Stimulated activated CD8-positive, alpha-beta memory T cell treated with anti-CD3 and anti-CD28 coated beads, Interleukin-15, amount 100 ng/mL, for 24 hours (primary cell): ENCODE data around the gene NDUFS6.
"Not testable (repeated sequence)": the region's sequence is repeated elsewhere in the genome, so short reads cannot be mapped to it uniquely, and the experiment has no call there.

Experiments
- DNase-seq: peaks from one replicate; pipeline ENCODE4 v3.0.0-alpha.2; 2020; ENCODE audit warnings: low read depth

The NDUFS6 gene

GRCh38 chr5:1834022-1834551 lies 32.9 kb downstream of the NDUFS6 start:
- DNase-seq: no peak

GRCh38 chr5:1834721-1835429 lies 33.7 kb downstream of the NDUFS6 start:
- no peak for DNase-seq

DNA sequence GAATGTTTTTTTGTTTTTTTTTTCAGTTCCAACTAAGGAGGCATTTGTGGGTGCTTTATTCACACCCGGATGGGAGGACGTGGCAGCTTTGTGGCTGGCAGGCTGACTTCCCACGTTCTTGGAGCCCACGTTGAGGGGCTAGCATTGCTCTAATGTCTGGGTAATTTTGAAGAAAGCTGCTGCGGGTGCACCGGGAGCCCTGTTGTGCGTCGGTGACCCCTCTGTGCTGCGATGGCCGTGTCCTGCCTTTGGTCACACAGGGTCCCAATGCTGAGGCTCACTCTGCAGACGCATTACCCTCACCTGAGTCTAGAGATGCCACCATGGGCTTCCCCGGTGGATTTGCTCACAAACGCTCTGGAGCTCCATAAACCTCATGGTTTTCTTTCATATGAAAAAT lies 34.2 kb downstream of the NDUFS6 start:
- DNase-seq: no peak

DNA sequence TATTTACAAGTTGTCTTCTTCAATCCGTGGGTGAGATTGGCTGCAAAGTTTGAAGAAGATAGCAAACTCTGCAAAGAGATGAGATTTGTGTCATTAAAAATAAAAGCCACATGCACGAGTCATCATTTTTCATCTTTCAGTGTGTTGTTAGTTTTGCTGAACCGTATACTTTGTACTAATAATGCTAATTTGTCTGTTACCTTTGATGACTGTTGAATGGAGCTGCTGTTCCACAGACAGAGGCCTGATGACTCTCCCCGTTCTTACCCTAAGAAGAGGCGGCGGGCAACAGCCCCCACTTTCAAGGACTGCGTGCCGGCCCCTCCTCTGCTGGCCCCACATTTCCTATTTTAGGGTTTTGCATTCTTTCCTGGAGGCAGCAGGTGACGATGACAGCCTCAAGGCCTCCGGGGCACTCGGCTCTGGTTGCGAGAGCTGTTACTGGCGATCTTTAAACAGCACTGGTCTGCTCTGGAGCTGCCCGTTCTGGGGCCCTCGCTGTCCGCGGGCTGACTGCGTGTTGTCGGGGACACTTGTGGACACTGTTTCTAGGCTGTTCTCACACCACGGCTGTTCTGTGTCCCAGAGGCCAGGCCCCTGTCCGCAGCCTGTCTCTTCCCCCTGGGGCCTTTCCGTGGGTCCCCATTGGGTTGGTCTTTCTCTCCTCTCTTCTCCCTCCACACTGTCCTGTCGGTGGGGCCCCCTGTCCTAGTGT lies 35.1 kb downstream of the NDUFS6 start:
- DNase-seq: no peak

GRCh38 chr5:1836891-1837880 lies 36.0 kb downstream of the NDUFS6 start:
- DNase-seq: no peak

DNA sequence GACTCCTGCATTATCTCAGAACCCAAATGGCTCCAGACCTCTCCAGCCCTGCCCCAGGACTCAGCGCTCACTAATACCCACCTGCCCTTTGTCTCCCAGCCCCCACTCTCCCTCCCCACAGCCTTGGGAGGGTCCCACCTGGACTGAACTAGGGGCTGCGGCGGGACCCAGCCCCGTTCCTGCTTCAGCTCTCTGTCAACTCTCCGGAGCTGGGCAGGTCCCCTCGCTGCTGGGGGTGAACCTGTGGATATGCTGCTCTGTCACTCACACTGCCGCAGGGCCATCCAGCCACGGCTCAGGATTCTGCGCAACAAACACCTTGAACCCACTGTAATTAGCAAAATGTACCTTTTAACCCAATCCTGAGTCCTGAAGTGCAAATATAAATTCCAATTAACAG lies 36.8 kb downstream of the NDUFS6 start:
- no peak for DNase-seq

DNA sequence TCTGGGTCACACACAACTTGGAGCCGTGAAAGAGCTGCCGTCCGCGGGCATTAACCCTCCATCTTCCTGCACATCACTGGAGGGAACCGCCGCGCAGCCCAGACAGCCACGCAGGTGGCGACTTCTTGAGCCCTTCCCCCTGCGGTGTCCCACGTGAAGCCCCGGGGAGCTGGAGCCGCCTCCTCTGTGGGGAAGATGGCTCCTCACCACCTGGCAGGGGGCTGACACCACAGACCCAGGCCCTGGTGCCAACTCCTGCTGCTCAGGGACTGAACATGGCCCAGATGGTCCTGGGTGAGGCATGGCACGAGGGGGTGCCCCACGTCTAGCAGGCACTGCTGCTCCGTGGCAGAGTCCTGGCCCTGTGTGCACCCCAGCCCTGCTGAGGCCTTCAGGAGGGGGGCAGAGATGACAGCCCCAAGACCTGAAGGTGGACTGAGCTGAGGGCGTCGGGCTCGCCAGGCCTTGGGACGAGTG lies 38.9 kb downstream of the NDUFS6 start:
- no peak for DNase-seq

DNA sequence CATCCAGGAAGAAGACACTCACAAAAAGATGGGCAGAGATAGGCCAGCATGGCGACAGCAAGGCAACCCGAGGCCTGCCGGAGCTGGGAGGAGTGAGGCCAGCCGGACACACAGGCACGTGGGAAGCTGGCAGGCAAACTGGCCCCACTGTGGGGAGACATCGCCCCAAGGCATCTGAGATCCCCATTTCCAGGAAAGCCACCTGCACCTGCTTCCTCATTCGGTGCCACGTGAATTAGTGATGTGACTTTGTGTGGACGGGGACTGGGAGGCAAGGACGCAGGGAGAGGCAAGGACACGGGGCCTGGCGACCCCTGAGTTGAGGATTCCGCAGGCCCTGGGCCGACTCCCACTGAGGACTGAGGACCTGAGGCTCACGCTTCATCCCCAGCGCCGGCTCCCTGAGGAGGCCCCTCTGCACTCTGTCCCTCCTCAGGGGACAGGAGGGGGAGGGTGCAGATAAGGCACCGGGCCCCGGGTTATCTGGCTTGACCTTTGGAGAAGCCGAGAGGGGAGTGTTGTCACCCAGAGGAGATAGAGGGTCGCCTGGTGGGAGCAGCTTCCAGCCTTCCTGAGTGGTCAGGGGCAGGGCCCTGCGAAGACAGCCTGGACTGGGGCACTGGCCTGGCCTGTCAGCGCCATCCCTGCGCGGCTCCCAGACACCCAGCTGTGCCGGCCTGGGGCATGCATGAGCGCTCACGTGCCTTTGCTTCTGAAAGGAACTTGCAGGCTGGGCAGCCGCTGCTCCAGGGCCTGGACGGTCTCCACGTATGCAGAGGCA lies 39.7 kb downstream of the NDUFS6 start:
- no peak for DNase-seq

- DNase-seq: no peak
These were observed 41.0 kb downstream of the NDUFS6 start for GRCh38 chr5:1842004-1842819.

GRCh38 chr5:1843761-1844160 lies 42.6 kb downstream of the NDUFS6 start:
- not testable (repeated sequence) for DNase-seq

DNA sequence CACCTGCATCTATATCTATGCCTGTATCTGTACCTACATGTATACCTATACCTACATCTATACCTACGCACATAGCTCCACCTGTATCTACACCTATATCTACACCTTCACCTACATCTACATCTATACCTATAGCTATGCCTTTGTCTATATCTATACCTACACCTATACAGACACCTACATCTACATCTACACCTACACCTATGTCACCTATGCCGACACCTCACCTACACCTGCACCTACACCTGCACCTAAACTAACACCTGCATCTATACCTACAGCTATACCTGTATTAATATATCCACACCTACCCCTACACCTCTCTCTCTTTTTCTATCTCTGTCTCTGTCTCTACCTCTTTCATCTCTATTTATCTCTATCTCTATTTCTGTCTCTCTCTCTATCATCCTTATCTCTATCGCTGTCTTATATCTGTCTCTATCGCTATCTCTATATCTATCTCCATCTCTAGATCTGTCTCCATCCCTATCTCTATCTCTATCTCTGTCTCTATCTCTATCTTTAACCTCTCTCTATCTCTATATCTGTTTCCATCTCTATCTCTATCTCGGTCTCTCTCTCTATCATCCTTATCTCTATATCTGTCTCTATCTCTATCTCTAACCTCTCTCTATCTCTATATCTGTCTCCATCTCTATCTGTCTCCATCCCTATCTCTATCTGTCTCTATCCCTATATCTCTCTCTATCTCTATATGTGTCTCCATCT lies 43.7 kb downstream of the NDUFS6 start:
- DNase-seq: no peak

- DNase-seq: no peak
These were observed 44.5 kb downstream of the NDUFS6 start for GRCh38 chr5:1845696-1846095.

DNA sequence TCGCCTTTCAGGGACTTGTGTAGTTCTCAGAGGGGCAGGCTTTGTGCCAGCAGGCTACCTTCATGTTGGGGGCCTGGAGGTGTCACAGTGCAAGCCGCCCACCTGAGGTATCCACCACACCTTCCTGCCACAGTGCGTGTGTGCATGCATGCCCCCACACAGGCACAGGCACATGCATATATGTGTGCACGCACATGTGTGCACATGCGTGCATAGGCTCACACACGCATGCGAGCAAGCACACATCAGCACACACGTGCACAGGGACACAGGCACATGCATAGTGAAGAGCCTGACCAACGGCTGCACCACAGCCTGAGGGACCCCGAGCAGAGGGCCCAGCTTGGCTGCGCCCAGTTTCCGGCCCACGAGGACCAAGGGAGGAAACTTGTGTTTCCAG lies 45.4 kb downstream of the NDUFS6 start:
- DNase-seq: no peak

- DNase-seq: no peak
These were observed 45.8 kb downstream of the NDUFS6 start for GRCh38 chr5:1847056-1847455.

- DNase-seq: no peak
These were observed 46.4 kb downstream of the NDUFS6 start for GRCh38 chr5:1847611-1848010.

- DNase-seq: no peak
These were observed 49.3 kb downstream of the NDUFS6 start for GRCh38 chr5:1850324-1851154.

GRCh38 chr5:1851290-1851934 lies 50.2 kb downstream of the NDUFS6 start:
- no peak for DNase-seq

GRCh38 chr5:1852324-1852947 lies 51.2 kb downstream of the NDUFS6 start:
- no peak for DNase-seq
